H9 (cell line): ENCODE results near the gene CBY1. TPM values are rescaled to one million over a fixed set of nuclear protein-coding genes. Genes with fewer than 3 reads are reported as not detected.

Experiments used
- DNase-seq: peaks from one replicate; pipeline ENCODE4 v3.0.0-alpha.2; 2017
- H2AFZ ChIP-seq: one replicate; pipeline ENCODE4 v1.6.1; 2013; ENCODE audit warnings: mild to moderate bottlenecking, low read length, control low read depth, moderate library complexity
- H2AK5ac ChIP-seq: 2 replicates; pipeline ENCODE4 v1.6.1; 2013; ENCODE audit warnings: low read length, control low read depth, mixed read lengths; ENCODE audit not compliant: insufficient read length
- H2BK120ac ChIP-seq: one replicate; pipeline ENCODE4 v1.6.1; 2013; ENCODE audit warnings: low read depth, mild to moderate bottlenecking, low read length, control low read depth, inconsistent platforms; ENCODE audit not compliant: poor library complexity, severe bottlenecking
- H2BK12ac ChIP-seq: 2 replicates; pipeline ENCODE4 v1.6.1; 2013; ENCODE audit warnings: low read length, control low read depth, mixed read lengths, low read depth; ENCODE audit not compliant: insufficient read length
- H2BK15ac ChIP-seq: 2 replicates; pipeline ENCODE4 v1.6.1; 2013; ENCODE audit warnings: low read depth, low read length, control low read depth
- H2BK20ac ChIP-seq: one replicate; pipeline ENCODE4 v1.6.1; 2013; ENCODE audit warnings: low read depth, mild to moderate bottlenecking, low read length, control low read depth, inconsistent platforms; ENCODE audit not compliant: poor library complexity, severe bottlenecking
- H2BK5ac ChIP-seq: 2 replicates; pipeline ENCODE4 v1.6.1; 2013; ENCODE audit warnings: low read length, control low read depth, mixed read lengths; ENCODE audit not compliant: insufficient read length
- H3K14ac ChIP-seq: 2 replicates; pipeline ENCODE4 v1.6.1; 2013; ENCODE audit warnings: low read length, control low read depth; ENCODE audit not compliant: insufficient read depth
- H3K18ac ChIP-seq: 2 replicates; pipeline ENCODE4 v1.6.1; 2013; ENCODE audit warnings: low read depth, mild to moderate bottlenecking, mixed read lengths, low read length, control low read depth; ENCODE audit not compliant: insufficient read length
- H3K23ac ChIP-seq: 2 replicates; pipeline ENCODE4 v1.6.1; 2013; ENCODE audit warnings: low read length, control low read depth, mixed read lengths, low read depth; ENCODE audit not compliant: insufficient read length
- H3K23me2 ChIP-seq: 2 replicates; pipeline ENCODE4 v1.6.1; 2013; ENCODE audit warnings: low read depth, mild to moderate bottlenecking, mixed read lengths, low read length, control low read depth; ENCODE audit not compliant: insufficient read length, poor library complexity, severe bottlenecking
- H3K27ac ChIP-seq: 2 replicates; pipeline ENCODE4 v1.5.1; 2013; ENCODE audit warnings: low read length, control low read depth, mixed read lengths, low read depth; ENCODE audit not compliant: insufficient read length
- H3K27me3 ChIP-seq: 2 replicates; pipeline ENCODE4 v1.6.1; 2013; ENCODE audit warnings: low read length, control low read depth, inconsistent platforms; ENCODE audit not compliant: insufficient read depth
- H3K4ac ChIP-seq: 2 replicates; pipeline ENCODE4 v1.6.1; 2013; ENCODE audit warnings: low read depth, mild to moderate bottlenecking, control low read depth, inconsistent platforms, low read length, moderate library complexity
- H3K4me1 ChIP-seq: 2 replicates; pipeline ENCODE4 v1.6.1; 2013; ENCODE audit warnings: low read length, control low read depth, inconsistent platforms; ENCODE audit not compliant: insufficient read depth
- H3K4me2 ChIP-seq: 2 replicates; pipeline ENCODE4 v1.6.1; 2013; ENCODE audit warnings: low read length, control low read depth, mixed read lengths; ENCODE audit not compliant: insufficient read length, insufficient read depth
- H3K56ac ChIP-seq: 2 replicates; pipeline ENCODE4 v1.6.1; 2013; ENCODE audit warnings: low read depth, mild to moderate bottlenecking, mixed read lengths, low read length, control low read depth; ENCODE audit not compliant: insufficient read length
- H3K79me1 ChIP-seq: 2 replicates; pipeline ENCODE4 v1.6.1; 2013; ENCODE audit warnings: low read depth, mild to moderate bottlenecking, moderate library complexity, low read length, control low read depth, inconsistent platforms; ENCODE audit not compliant: insufficient read depth, poor library complexity, severe bottlenecking
- H3K79me2 ChIP-seq: 2 replicates; pipeline ENCODE4 v1.6.1; 2013; ENCODE audit warnings: low read length, control low read depth, inconsistent platforms; ENCODE audit not compliant: insufficient read depth
- H3K9ac ChIP-seq: 2 replicates; pipeline ENCODE4 v1.6.1; 2013; ENCODE audit warnings: low read length, control low read depth, mixed read lengths; ENCODE audit not compliant: insufficient read length; ENCODE audit errors: extremely low read depth
- H3K9me3 ChIP-seq: one replicate; pipeline ENCODE4 v1.6.1; 2013; ENCODE audit warnings: low read depth, low read length, inconsistent platforms; ENCODE audit not compliant: control insufficient read depth
- H3T11ph ChIP-seq: one replicate; pipeline ENCODE4 v1.6.1; 2013; ENCODE audit warnings: mild to moderate bottlenecking, low read length, control low read depth, inconsistent platforms
- H4K20me1 ChIP-seq: one replicate; pipeline ENCODE4 v1.6.1; 2013; ENCODE audit not compliant: control insufficient read depth, insufficient read length, insufficient read depth
- H4K5ac ChIP-seq: 2 replicates; pipeline ENCODE4 v1.6.1; 2013; ENCODE audit warnings: low read depth, mild to moderate bottlenecking, mixed read lengths, low read length, control low read depth; ENCODE audit not compliant: insufficient read length
- H4K8ac ChIP-seq: replicated peaks from 2 replicates; pipeline ENCODE4 v1.6.1; 2013; ENCODE audit warnings: low read length, control low read depth, mixed read lengths, low read depth; ENCODE audit not compliant: insufficient read length
- H4K91ac ChIP-seq: 2 replicates; pipeline ENCODE4 v1.6.1; 2013; ENCODE audit warnings: low read depth, mild to moderate bottlenecking, moderate library complexity, mixed read lengths, low read length, control low read depth; ENCODE audit not compliant: insufficient read length
- H3K27ac Mint-ChIP-seq, 3 experiments: 2 replicates in 2 of 3; 3 replicates in 1 of 3; pipeline ENCODE4 v1.8.0; 2020 to 2021; ENCODE audit warnings: mixed read lengths in 3 of 3, mild to moderate bottlenecking in 1 of 3, moderate library complexity in 1 of 3
- H3K27me3 Mint-ChIP-seq: 2 replicates; pipeline ENCODE4 v1.8.0; 2021; ENCODE audit warnings: low read depth, mild to moderate bottlenecking, moderate library complexity, mixed read lengths
- H3K36me3 Mint-ChIP-seq, 3 experiments: 2 replicates in 2 of 3; 3 replicates in 1 of 3; pipeline ENCODE4 v1.8.0; 2020 to 2021; ENCODE audit warnings: low read depth in 3 of 3, mixed read lengths in 3 of 3; ENCODE audit not compliant: insufficient read depth in 1 of 3
- H3K4me1 Mint-ChIP-seq, 2 experiments: 2 replicates each; pipeline ENCODE4 v1.8.0; 2020; ENCODE audit warnings: mixed read lengths in 2 of 2
- H3K4me3 Mint-ChIP-seq, 2 experiments: 2 replicates in 1 of 2; 3 replicates in 1 of 2; pipeline ENCODE4 v1.8.0; 2020 to 2021; ENCODE audit warnings: mild to moderate bottlenecking in 2 of 2, mixed read lengths in 2 of 2, moderate library complexity in 1 of 2
- H3K9me3 Mint-ChIP-seq, 2 experiments: 2 replicates in 1 of 2; 3 replicates in 1 of 2; pipeline ENCODE4 v1.8.0; 2020; ENCODE audit warnings: mild to moderate bottlenecking in 2 of 2, mixed read lengths in 2 of 2, moderate library complexity in 1 of 2
- CTCF ChIP-seq: fragments of 200-600 bp; sonication (generic); conservative IDR thresholded peaks from 3 replicates; pipeline ENCODE4 v1.8.0; 2021; ENCODE audit warnings: antibody characterized with exemption, mild to moderate bottlenecking
- WGBS: extraction: QIAGEN DNeasy Blood & Tissue Kit; methylation state at CpG from one replicate; pipeline ENCODE4 v1.1.7; 2013; ENCODE audit warnings: missing lambda C conversion rate, low lambda C conversion rate, mixed read lengths; ENCODE audit not compliant: insufficient read length; ENCODE audit errors: extremely low coverage; 5-methylcytosine and 5-hydroxymethylcytosine counted together
- total RNA-seq: library from RNA; stranded (reverse); gene quantifications from 2 replicates; pipeline ENCODE4 v1.2.1, GENCODE V29; 2021

CBY1 gene
- total RNA-seq, 1 experiment from 2014 or later, result 26.6 TPM

GRCh38 chr22:38684895-38685294 is 28.5 kb downstream of the CBY1 start:
- H3K9me3 ChIP-seq, result peaks cover 5% of the 10 kb centered on the region
- Mint-ChIP-seq H3K4me3 (no peak overlapping the region; a peak in 1 of 5 replicates), H3K4me1 (peaks cover 10 to 14% of the 10 kb centered on the region in 2 experiments), H3K36me3 (peaks cover 37 to 82% (median 70%) of the 10 kb centered on the region in 3 experiments), H3K9me3 (peaks cover 21 to 22% of the 10 kb centered on the region in 2 experiments), H3K27ac (no peak overlapping the region; a peak in 1 of 7 replicates), H3K27me3 (no peaks in the 10 kb centered on the region)
- H2BK12ac ChIP-seq, result no peak overlapping the region
- TF ChIP-seq CTCF, result no peak
- peaks cover 2% of the 10 kb centered on the region for H3K79me1 ChIP-seq
- no peak overlapping the region for H3K4ac ChIP-seq
- no peak overlapping the region for H2BK120ac ChIP-seq
- no peak overlapping the region for H4K5ac ChIP-seq
- H4K20me1 ChIP-seq, result no peaks in the 10 kb centered on the region
- H2BK20ac ChIP-seq, result no peak overlapping the region
- no peak overlapping the region for H4K8ac ChIP-seq
- no peak overlapping the region for H3K9ac ChIP-seq
- no peak overlapping the region for H2BK15ac ChIP-seq
- no peak overlapping the region for H3K56ac ChIP-seq
- no peak overlapping the region for H2AFZ ChIP-seq
- H2BK5ac ChIP-seq, result no peak overlapping the region
- no CpG with 5 or more reads among the region's 9 CpGs for WGBS
- no peak overlapping the region for H3K23ac ChIP-seq
- no peak overlapping the region for H2AK5ac ChIP-seq
- H3K79me2 ChIP-seq, result peaks cover 2% of the 10 kb centered on the region; the same call in 1 of the 2 replicates
- H3T11ph ChIP-seq, result no peak overlapping the region
- no peak overlapping the region for H3K14ac ChIP-seq
- H3K27me3 ChIP-seq, result no peaks in the 10 kb centered on the region
- no peak overlapping the region for H3K4me2 ChIP-seq
- peaks cover 5% of the 10 kb centered on the region for H3K23me2 ChIP-seq
- H3K18ac ChIP-seq, result no peak overlapping the region
- DNase-seq, result no peak
- no peak overlapping the region for H4K91ac ChIP-seq
- H3K4me1 ChIP-seq, result no peaks in the 10 kb centered on the region
- no peak overlapping the region for H3K27ac ChIP-seq
